Muscle of back (tissue), 13 donors: ENCODE results near the gene TMEM121. TPM values are rescaled to one million over a fixed set of nuclear protein-coding genes. Genes with fewer than 3 reads are reported as not detected.
A peak's percentile ranks its signal among the peaks of the same experiment; 100 is the strongest.

ENCODE experiments used
- DNase-seq, 3 donors: peaks; one replicate each; pipeline versions ENCODE4 v3.0.0 to v3.0.0-alpha.2; 2013
- long read RNA-seq, 9 donors: transcript quantifications; one replicate each; lab custom pipeline, GENCODE V29; 2026
- polyA plus RNA-seq, 10 donors: library from polyadenylated mRNA; unstranded; fragments of 120-200 nt; gene quantifications; one replicate each; pipeline ENCODE4 v1.2.1, GENCODE V29; 2013; ENCODE audit not compliant: insufficient read length in 10 of 10

Gene TMEM121
- 1 to 10 TPM; 1.0 to 3.7 (median 2.1) TPM for polyA plus RNA-seq
- long read RNA-seq, donor 1, partial matches to known transcripts, result 0 of 1 reads
- long read RNA-seq, donor 1, other reads (novel, unspliced or antisense), result 0 of 1 reads
- long read RNA-seq, donor 2, partial matches to known transcripts, result 0 of 1 reads
- long read RNA-seq, donor 2, other reads (novel, unspliced or antisense), result 0 of 1 reads
- long read RNA-seq, donor 3, result 0 reads
- long read RNA-seq, donor 4, partial matches to known transcripts, result 0 of 2 reads
- long read RNA-seq, donor 4, other reads (novel, unspliced or antisense), result 0 of 2 reads
- long read RNA-seq, donor 5, partial matches to known transcripts, result 0 of 1 reads
- long read RNA-seq, donor 5, other reads (novel, unspliced or antisense), result 0 of 1 reads
- long read RNA-seq, donor 6, result 0 reads
- long read RNA-seq, donor 7, partial matches to known transcripts, result 0 of 2 reads
- long read RNA-seq, donor 7, other reads (novel, unspliced or antisense), result 0 of 2 reads
- long read RNA-seq, donor 8, partial matches to known transcripts, result 0 of 1 reads
- long read RNA-seq, donor 8, other reads (novel, unspliced or antisense), result 0 of 1 reads
- long read RNA-seq, donor 9, result 0 reads

GRCh38 chr14:105525861-105526775 is at the start of gene TMEM121:
Gene TMEM121 (plus strand): TSS chr14:105526583. CDS start chr14:105528835, 2,252 bp downstream.
- peak in 1 of 3 donors; percentile 41 for DNase-seq

DNA sequence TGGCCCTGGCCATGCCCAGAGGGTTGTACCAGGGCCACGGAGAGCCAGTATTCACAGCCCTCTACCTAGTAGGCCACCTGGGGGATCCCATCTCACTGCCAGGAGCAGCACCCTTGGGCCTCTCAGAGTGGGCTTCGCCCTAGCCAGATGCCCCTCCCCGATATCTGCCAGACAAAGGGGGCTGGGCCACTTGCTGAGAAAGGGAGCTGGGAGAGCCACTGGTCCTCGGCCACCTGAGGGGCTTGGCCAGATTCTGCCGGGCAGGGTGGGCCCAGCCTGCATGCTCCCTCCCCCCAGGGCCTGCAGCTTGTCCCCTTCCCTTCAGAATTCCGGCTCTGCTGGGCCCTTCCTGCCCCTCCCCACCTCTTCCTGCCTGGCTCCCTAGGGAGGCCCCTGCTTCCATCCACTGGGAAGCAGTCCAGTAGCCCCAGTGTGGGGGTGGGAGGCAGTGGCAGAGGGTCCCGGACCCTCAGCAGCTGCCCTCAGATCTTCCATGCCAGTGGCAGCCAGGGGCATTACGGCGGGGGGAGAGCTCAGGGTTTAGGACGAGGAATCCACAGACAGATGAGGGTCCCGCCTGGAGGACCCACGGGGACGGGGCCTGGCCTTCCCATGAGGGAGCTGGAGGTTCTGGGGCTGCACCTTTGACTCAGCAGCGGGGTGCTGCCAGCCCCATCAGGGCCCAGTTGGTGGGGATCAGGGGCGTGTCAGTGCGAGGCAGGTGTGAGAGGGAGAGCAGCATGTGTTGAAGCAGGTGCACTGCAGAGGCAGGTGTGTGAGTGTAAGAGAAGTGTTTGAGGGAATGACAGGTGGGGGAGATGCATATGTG is 49.3 kb upstream of the TMEM121 start:
- DNase-seq, result peak in 1 of 3 donors; percentile 53

DNA sequence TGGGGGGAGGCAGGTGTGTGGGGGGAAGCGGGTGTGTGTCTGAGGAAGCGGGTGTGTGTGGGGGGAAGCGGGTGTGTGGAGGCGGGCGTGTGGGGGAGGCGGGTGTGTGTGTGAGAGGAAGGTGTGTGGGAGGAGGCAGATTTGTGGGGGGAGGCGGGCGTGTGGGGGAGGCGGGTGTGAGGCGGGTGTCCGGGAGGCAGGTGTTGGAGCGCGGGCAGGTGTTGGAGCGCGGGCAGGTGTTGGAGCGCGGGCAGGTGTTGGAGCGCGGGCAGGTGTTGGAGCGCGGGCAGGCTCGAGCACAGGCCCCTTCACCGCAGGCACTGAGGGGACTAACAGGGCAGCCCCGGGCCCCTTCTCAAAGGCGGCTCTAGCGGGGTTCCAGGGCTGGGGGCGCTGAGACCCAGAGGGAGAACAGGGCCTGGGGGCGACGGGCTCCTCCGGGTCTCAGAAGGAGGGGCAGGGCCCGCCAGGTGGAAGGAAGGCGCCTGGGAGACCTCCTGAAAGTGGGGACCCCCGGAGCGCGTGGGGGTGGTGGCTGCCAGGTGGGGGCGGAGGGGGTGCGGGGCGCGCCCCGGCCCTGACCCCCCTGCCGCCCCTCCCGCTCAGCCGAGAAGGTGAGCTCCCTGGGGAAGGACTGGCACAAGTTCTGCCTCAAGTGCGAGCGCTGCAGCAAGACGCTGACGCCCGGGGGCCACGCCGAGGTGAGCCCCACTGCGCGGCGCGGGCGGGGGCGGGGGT is 48.6 kb upstream of the TMEM121 start:
- DNase-seq, result no peak

- no peak for DNase-seq
Observed at GRCh38 chr14:105478398-105479251, 47.8 kb upstream of the TMEM121 start.

DNA sequence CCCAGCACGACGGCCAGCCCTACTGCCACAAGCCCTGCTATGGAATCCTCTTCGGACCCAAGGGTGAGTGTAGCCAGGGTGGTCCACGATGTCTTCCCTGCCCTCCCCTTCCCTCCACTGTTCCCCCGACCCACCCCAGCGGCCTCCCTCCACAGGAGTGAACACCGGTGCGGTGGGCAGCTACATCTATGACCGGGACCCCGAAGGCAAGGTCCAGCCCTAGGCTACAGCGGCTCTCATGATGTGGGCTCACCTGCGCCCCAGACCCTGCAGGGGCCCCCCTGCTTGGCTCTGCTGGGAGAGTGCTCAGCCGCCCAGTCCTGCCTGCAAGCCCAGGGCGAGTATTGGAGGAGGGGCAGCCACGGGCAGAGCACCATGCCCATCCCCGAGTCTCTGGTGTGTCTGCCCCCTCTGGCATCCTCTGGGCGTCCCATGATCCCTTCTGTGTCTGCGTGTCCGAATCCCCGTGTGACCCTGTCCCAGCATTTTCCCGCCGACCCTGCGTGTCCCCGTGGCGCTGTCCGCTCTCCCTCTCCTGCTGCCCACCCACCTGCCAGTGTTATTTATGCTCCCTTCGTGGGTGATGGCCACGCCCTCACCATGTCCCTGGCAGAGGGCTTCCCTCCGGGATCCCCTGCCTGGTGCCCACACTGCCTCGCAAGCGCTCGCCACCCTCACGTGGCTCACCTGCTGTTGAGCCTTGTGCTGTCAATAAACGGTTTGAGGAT is 46.8 kb upstream of the TMEM121 start:
- no peak for DNase-seq

DNA sequence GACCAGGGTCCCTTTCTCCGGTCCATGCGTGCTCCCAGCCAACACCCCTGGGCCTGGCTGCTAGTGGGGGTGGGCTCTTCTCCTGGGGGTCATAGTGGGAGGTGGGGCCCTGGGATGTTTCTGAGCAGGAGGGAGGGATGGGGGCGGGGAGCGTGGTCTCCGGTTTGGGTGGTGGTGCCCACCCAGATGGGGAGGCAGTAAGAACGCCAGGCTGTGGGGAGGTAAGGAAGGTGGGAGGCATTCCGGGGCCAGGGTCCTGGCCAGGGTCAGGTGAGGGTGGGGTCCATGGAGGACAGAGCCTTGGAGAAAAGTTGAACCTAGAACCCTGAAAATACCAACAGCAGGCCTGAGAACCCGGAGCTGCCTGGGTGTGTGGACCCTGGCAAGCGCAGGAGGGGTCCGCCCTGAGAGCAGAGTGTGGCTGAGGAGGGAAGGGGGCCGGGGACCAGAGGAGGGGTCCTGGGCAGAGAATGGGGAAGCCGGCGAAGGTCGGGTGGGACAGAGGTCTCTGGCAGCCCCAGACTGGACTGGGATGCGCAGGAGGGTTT is 46.1 kb upstream of the TMEM121 start:
- peak in 1 of 3 donors; percentile 59 for DNase-seq

DNA sequence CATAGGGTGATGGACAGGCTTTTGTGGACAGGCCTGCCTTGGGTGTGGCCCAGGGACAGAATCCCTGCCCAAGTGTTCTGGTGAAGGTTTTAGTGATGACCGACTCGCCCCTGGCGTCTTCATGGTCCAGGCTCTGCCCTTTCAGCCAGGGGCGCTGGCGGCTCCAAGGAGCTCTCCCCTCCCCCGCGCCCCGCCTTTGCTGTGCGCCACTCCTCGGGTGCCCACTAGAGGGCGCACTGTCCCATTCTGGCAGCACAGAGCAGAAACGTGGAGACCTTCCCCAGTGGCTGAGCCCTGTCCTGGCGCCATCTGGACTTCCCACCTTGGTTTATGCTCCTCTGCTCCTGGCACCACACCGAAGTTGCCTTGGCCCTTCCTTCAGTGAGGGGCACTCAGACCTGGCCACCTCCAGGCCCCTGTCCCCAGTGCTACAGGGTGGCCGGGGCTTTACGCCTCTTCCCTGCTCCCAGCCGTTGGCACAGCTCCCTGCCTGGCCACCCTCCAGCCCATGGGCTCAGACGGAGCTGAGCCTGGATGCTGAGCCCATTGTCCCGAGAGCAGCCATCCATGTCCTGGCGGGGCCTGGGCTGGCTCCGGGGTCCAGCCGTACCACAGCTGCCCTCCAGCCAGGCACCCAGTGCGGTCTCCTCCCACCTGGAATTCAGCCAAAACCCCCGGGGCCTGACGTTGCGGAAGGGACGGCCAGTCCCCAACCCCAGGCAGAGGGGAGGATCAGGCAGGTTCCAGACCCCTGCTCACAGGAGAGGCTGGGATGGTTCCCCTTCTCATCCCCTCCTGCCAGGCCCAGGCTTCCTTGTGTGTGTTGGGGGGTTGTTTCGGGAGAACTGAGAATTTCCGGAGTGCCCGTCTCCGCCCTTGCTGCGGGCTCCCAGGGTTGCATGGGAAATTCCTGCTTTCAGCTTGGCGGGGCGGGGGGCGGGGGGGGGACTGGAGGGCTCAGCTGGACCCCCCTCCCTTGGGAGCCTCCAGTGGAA is 45.3 kb upstream of the TMEM121 start:
- peak; percentile 87 to 96 (median 94) for DNase-seq

GRCh38 chr14:105481886-105482457 is 44.4 kb upstream of the TMEM121 start:
- peak; percentile 95 to 98 (median 96) for DNase-seq

GRCh38 chr14:105482486-105483110 is 43.8 kb upstream of the TMEM121 start:
- DNase-seq, result no peak

DNA sequence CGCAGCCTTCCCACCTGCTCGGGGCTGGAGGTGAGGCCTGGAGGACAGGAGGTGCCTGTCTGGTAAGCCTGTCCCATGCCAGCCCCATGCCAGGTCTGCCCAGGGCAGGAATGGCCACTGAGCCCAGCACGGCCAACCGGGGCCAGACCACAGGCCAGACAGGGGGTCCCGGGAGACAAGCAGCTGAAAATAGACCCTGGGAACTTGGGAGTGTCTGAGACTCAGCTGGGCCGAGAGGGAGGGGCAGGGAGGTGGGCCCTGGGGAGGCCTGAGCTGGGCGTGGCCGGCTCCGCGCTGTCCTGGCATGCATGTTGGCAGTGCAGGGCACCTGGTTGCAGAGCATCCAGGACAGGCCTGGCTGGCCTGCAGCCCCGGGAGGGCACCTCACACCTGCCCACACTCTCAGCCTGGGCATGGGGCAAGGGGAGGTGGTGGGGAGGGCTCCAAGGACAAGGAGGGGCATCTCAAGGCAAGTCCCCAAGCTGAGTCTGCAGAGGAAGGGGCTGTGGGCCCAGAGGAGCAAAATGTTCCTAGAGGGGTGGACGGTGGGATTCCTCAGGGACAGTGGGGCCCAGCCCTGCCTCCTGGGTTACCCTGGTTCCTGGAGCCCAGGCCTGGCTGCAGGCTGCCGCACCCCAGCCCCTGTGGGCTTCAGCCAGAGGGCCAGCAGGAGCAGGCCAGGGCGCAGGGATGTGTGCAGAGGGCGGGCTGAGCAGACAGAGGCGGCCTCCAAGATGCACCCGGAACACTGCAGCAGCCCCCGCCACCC is 42.9 kb upstream of the TMEM121 start:
- DNase-seq, result peak in 1 of 3 donors; percentile 60

GRCh38 chr14:105484069-105484996 is 42.0 kb upstream of the TMEM121 start:
- peak in 1 of 3 donors; percentile 63 for DNase-seq

GRCh38 chr14:105484997-105485393 is 41.4 kb upstream of the TMEM121 start:
- no peak for DNase-seq

- peak in 1 of 3 donors; percentile 67 for DNase-seq
Observed at GRCh38 chr14:105485739-105486162, 40.6 kb upstream of the TMEM121 start.
